CD4-positive, alpha-beta memory T cell (primary cell): ENCODE measurements around the gene PWWP2B. TPM values are rescaled to one million over a fixed set of nuclear protein-coding genes. Genes with fewer than 3 reads are reported as not detected.
"Not testable (repeated sequence)": the region's sequence is repeated elsewhere in the genome, so short reads cannot be mapped to it uniquely, and the experiment has no call there.

ENCODE experiments used
- CTCF ChIA-PET: fragments of 350-600 bp; sonication (Branson Sonifier 250); formaldehyde crosslinking; loops from one replicate; lab custom pipeline; 2021; ENCODE audit warnings: inconsistent platforms; ENCODE audit not compliant: partially characterized antibody; lab: Charles Lee
- POLR2A ChIA-PET: fragments of 350-600 bp; sonication (Branson Sonifier 250); formaldehyde crosslinking; loops from one replicate; lab custom pipeline; 2021; ENCODE audit not compliant: partially characterized antibody; lab: Charles Lee
- DNase-seq, 5 donors: peaks; one replicate each; pipeline versions ENCODE4 v3.0.0 to v3.0.0-alpha.2; 2020 to 2022; ENCODE audit warnings: mixed read lengths in 1 of 5
- H3K27ac ChIP-seq: one replicate; pipeline ENCODE4 v1.7.0; 2013; ENCODE audit warnings: low read depth, low read length
- H3K27me3 ChIP-seq: 2 replicates; pipeline ENCODE4 v1.7.0; 2013; ENCODE audit warnings: mild to moderate bottlenecking, low read length, moderate library complexity; ENCODE audit not compliant: insufficient read depth
- H3K36me3 ChIP-seq: 2 replicates; pipeline ENCODE4 v1.7.0; 2013; ENCODE audit warnings: mild to moderate bottlenecking, low read length, moderate library complexity; ENCODE audit not compliant: insufficient read depth
- H3K4me1 ChIP-seq: 2 replicates; pipeline ENCODE4 v1.7.0; 2013; ENCODE audit warnings: mild to moderate bottlenecking, low read length, moderate library complexity; ENCODE audit not compliant: insufficient read depth
- H3K4me3 ChIP-seq, 2 donors: one replicate each; pipeline ENCODE4 v1.7.0; 2013; ENCODE audit warnings: low read length in 2 of 2, mild to moderate bottlenecking in 1 of 2
- H3K9me3 ChIP-seq, 2 donors: one replicate each; pipeline ENCODE4 v1.7.0; 2013; ENCODE audit warnings: low read length in 2 of 2, control low read depth in 1 of 2; ENCODE audit not compliant: control insufficient read depth in 1 of 2
- H3K27ac Mint-ChIP-seq, 7 donors: one replicate each; pipeline ENCODE4 v1.8.0; 2020 to 2021; ENCODE audit warnings: mixed read lengths in 7 of 7, mild to moderate bottlenecking in 6 of 7, inconsistent platforms in 3 of 7, moderate library complexity in 3 of 7
- H3K27me3 Mint-ChIP-seq, 2 donors: one replicate each; pipeline ENCODE4 v1.8.0; 2020 to 2021; ENCODE audit warnings: mixed read lengths in 2 of 2
- H3K36me3 Mint-ChIP-seq, 2 donors: one replicate each; pipeline ENCODE4 v1.8.0; 2020 to 2021; ENCODE audit warnings: mixed read lengths in 2 of 2, inconsistent platforms in 1 of 2, mild to moderate bottlenecking in 1 of 2
- H3K4me1 Mint-ChIP-seq, 4 donors: one replicate each; pipeline ENCODE4 v1.8.0; 2020 to 2021; ENCODE audit warnings: mixed read lengths in 4 of 4, mild to moderate bottlenecking in 1 of 4
- H3K4me3 Mint-ChIP-seq, 8 donors: one replicate each; pipeline ENCODE4 v1.8.0; 2020 to 2021; ENCODE audit warnings: mixed read lengths in 8 of 8, mild to moderate bottlenecking in 7 of 8, moderate library complexity in 6 of 8, inconsistent platforms in 3 of 8
- H3K9me3 Mint-ChIP-seq, 8 donors: one replicate each; pipeline ENCODE4 v1.8.0; 2020 to 2021; ENCODE audit warnings: mixed read lengths in 8 of 8, mild to moderate bottlenecking in 5 of 8, inconsistent platforms in 3 of 8, moderate library complexity in 1 of 8
- intact Hi-C: fragments of 100-400 bp; cut with micrococcal nuclease; formaldehyde crosslinking; loops from one replicate; pipeline ENCODE4 v1.15.1; 2023
- polyA plus RNA-seq, 2 donors: library from polyadenylated mRNA; unstranded; fragments of 300-500 nt; fragmentation: Illumina TruSeq; gene quantifications; one replicate each; pipeline ENCODE4 v1.2.3, GENCODE V29; 2021
- total RNA-seq, 2 experiments: library from RNA; stranded (reverse); gene quantifications; one replicate each; pipeline ENCODE4 v1.2.3, GENCODE V29; 2021

The PWWP2B gene
- total and polyA plus RNA-seq, 4 experiments from 2014 or later: 0.92 to 9.9 (median 6.3) TPM

DNA sequence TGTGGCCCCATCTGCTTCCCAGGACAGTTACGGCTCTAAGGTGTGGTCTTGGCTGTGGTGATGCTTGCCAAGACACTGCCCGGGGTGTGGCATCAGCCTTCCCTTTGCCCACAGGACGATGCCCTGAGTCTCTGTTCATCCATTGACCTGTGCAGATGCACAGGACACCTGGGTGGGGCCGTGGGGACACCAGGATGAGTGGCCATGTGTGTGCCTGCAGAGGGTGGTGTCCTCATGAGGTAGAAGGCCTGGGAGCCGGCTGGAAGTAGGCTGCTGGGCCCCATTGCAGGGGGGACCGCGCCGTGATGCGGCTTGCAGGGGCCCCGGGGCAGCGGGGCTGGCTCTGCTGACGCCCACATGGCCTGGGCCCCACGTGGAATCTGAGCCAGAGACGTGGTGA lies 22.4 kb upstream of the PWWP2B start:
- H3K27ac Mint-ChIP-seq: no peak overlapping the region
- H3K9me3 Mint-ChIP-seq: no peaks in the 10 kb centered on the region
- H3K9me3 ChIP-seq: no peaks in the 10 kb centered on the region
- intact Hi-C loops: no loop called here
- no peaks in the 10 kb centered on the region for H3K27me3 Mint-ChIP-seq
- no peak overlapping the region for H3K4me3 Mint-ChIP-seq
- no peaks in the 10 kb centered on the region for H3K36me3 ChIP-seq
- no peak overlapping the region for H3K4me3 ChIP-seq
- H3K27ac ChIP-seq: no peak overlapping the region
- no peak for DNase-seq
- ChIA-PET CTCF (no interaction called here), POLR2A (no interaction called here)
- H3K27me3 ChIP-seq: no peaks in the 10 kb centered on the region
- H3K4me1 Mint-ChIP-seq: peaks cover 2 to 5% (median 5%) of the 10 kb centered on the region in 4 donors
- no peaks in the 10 kb centered on the region for H3K4me1 ChIP-seq
- H3K36me3 Mint-ChIP-seq: no peaks in the 10 kb centered on the region

DNA sequence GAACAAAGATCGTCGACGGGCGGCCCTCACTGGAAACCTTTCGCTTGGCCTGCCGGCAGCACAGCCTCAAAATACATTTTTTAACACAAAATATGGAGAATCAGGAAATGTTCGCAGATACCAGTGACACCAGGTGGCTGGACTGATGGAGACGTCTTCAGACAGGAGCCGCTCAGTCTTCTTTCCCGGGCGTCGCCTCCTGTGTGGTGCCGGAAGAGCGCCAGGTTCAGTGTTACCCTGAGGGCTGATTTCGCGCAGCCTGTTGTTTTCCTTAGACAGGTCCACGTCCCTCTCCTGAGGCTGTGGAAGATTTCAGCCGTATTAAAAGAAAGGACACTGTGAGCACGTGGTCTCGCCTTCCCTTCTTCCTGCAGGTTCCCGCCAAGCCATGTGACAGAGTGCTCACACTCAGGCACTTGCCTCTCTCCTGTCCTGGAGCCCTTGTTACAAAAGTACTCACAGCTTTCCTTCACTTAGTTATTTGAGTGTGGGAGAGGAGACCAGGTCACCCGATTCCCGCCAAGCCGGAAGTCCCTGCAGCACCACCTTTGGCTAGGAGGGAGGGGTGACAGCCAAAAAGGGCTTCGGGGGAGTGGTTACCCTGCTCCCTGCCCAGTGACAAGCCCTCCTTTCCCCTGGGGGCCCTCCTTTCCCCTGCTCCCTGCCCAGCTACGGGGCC lies 21.7 kb upstream of the PWWP2B start:
- CTCF ChIA-PET: no interaction called here
- Mint-ChIP-seq H3K36me3 (no peaks in the 10 kb centered on the region), H3K4me3 (no peak overlapping the region), H3K9me3 (no peaks in the 10 kb centered on the region), H3K27ac (peak overlapping the region in 1 of 7 donors; percentile 4), H3K4me1 (peaks cover 2 to 5% (median 5%) of the 10 kb centered on the region in 4 donors), H3K27me3 (no peaks in the 10 kb centered on the region)
- intact Hi-C loops: no loop called here
- Histone ChIP-seq H3K4me1 (no peaks in the 10 kb centered on the region), H3K36me3 (no peaks in the 10 kb centered on the region), H3K9me3 (no peaks in the 10 kb centered on the region), H3K27ac (no peak overlapping the region), H3K4me3 (no peak overlapping the region), H3K27me3 (no peaks in the 10 kb centered on the region)
- DNase-seq: no peak
- POLR2A ChIA-PET: no interaction called here

- no peak for DNase-seq
- Mint-ChIP-seq H3K36me3 (no peaks in the 10 kb centered on the region), H3K9me3 (no peaks in the 10 kb centered on the region), H3K27ac (no peak overlapping the region), H3K4me1 (peaks cover 2 to 5% (median 5%) of the 10 kb centered on the region in 4 donors), H3K27me3 (no peaks in the 10 kb centered on the region), H3K4me3 (no peak overlapping the region)
- no peaks in the 10 kb centered on the region for H3K4me1 ChIP-seq
- no peaks in the 10 kb centered on the region for H3K36me3 ChIP-seq
- H3K27me3 ChIP-seq: no peaks in the 10 kb centered on the region
- no peak overlapping the region for H3K27ac ChIP-seq
- ChIA-PET CTCF (no interaction called here), POLR2A (no interaction called here)
- no peak overlapping the region for H3K4me3 ChIP-seq
- no peaks in the 10 kb centered on the region for H3K9me3 ChIP-seq
- intact Hi-C loops: no loop called here
Observed at GRCh38 chr10:132375795-132376297, 21.2 kb upstream of the PWWP2B start.

DNA sequence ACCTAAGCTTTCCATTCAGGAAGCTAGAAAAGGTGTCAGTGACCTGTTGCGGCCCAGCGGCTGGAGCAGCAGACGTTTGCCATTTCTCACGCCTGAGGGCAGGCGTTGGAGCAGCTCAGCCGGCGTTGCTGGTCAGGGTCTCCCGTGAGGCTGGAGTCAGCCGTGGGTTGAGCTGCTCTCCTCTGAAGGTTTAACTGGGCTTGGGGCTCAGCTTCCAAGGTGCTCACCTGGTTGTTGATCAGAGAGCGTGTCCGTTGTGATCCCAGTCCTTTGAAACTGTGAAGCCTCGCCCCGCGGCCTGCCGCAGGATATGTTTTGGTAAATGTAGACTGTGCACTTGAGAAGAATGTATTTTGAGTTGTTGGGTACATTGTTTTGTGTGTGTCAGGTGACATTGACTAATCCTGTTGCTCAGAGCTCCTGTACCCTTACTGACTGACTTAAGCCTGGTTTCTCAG lies 20.6 kb upstream of the PWWP2B start:
- Mint-ChIP-seq H3K9me3 (no peaks in the 10 kb centered on the region), H3K4me3 (no peak overlapping the region), H3K4me1 (peaks cover 3 to 6% (median 5%) of the 10 kb centered on the region in 4 donors), H3K27me3 (no peaks in the 10 kb centered on the region), H3K27ac (no peak overlapping the region), H3K36me3 (no peaks in the 10 kb centered on the region)
- CTCF ChIA-PET: no interaction called here
- Histone ChIP-seq H3K9me3 (no peaks in the 10 kb centered on the region), H3K4me3 (no peak overlapping the region), H3K27ac (no peak overlapping the region), H3K4me1 (peaks cover 2% of the 10 kb centered on the region), H3K27me3 (no peaks in the 10 kb centered on the region), H3K36me3 (no peaks in the 10 kb centered on the region)
- DNase-seq: no peak
- POLR2A ChIA-PET: no interaction called here
- intact Hi-C loops: no loop called here

DNA sequence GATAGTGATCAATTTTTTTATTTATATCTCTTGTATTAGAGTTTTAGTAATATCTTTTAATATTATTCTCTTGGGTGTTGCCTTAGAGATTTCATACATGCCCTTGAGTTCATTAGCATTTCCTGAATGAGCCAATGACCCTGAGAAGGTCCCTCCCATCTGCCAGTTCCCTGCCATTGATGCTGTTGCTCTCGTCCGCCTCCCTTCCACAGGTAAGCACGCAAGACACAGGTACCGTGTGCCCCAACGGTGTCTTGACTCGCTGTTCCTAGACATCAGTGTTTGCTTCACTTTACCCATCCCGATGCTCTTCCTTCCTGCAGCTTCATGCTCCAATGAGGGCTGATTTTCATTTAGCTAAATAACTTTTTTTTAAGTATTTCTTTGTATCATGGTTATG lies 19.7 kb upstream of the PWWP2B start:
- H3K36me3 Mint-ChIP-seq: no peaks in the 10 kb centered on the region
- H3K36me3 ChIP-seq: no peaks in the 10 kb centered on the region
- no peak for DNase-seq
- H3K4me1 ChIP-seq: peaks cover 6% of the 10 kb centered on the region
- no peaks in the 10 kb centered on the region for H3K27me3 ChIP-seq
- peak overlapping the region in 1 of 7 donors; percentile 60 for H3K27ac Mint-ChIP-seq
- H3K27me3 Mint-ChIP-seq: no peaks in the 10 kb centered on the region
- H3K9me3 ChIP-seq: no peaks in the 10 kb centered on the region
- peaks cover 3 to 11% (median 7%) of the 10 kb centered on the region in 4 donors for H3K4me1 Mint-ChIP-seq
- ChIA-PET CTCF (no interaction called here), POLR2A (no interaction called here)
- H3K9me3 Mint-ChIP-seq: no peaks in the 10 kb centered on the region
- no peak overlapping the region for H3K4me3 ChIP-seq
- H3K27ac ChIP-seq: no peak overlapping the region
- H3K4me3 Mint-ChIP-seq: no peak overlapping the region
- intact Hi-C loops: no loop called here

DNA sequence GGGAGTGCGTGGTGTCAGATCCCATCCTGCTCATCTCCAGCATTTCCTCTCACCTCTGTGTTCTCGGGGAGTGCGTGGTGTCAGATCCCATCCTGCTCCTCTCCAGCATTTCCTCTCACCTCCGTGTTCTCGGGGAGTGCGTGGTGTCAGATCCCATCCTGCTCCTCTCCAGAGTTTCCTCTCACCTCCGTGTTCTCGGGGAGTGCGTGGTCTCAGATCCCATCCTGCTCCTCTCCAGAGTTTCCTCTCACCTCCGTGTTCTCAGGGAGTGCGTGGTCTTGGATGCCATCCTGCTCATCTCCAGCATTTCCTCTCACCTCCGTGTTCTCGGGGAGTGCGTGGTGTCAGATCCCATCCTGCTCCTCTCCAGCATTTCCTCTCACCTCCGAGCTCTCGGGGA lies 18.0 kb upstream of the PWWP2B start:
- H3K36me3 ChIP-seq, DNase-seq, H3K4me3 ChIP-seq, H3K27me3 Mint-ChIP-seq, H3K36me3 Mint-ChIP-seq, H3K4me1 ChIP-seq, POLR2A ChIA-PET, H3K27me3 ChIP-seq, CTCF ChIA-PET, H3K9me3 ChIP-seq, intact Hi-C loops, H3K4me3 Mint-ChIP-seq, H3K9me3 Mint-ChIP-seq, H3K27ac ChIP-seq: not testable (repeated sequence)
- peak overlapping the region in 1 of 7 donors; percentile 61 for H3K27ac Mint-ChIP-seq
- peaks cover 5 to 18% (median 9%) of the 10 kb centered on the region in 4 donors for H3K4me1 Mint-ChIP-seq

- H3K27ac Mint-ChIP-seq, DNase-seq: not testable (repeated sequence)
- POLR2A ChIA-PET: interaction anchor here (1.4 kb wide), 1 partner anchor 16 kb away, joined by 3 read pairs; the partner anchor contains the start of gene PWWP2B
Observed at GRCh38 chr10:132380986-132381385, 16.0 kb upstream of the PWWP2B start.

More at GRCh38 chr10:132380986-132381385, 16.0 kb upstream of the PWWP2B start:
- H3K36me3 ChIP-seq, H3K27ac ChIP-seq, H3K4me3 Mint-ChIP-seq, H3K4me3 ChIP-seq, H3K9me3 ChIP-seq, H3K9me3 Mint-ChIP-seq, H3K36me3 Mint-ChIP-seq, H3K4me1 ChIP-seq, H3K27me3 ChIP-seq, H3K27me3 Mint-ChIP-seq, intact Hi-C loops: not testable (repeated sequence)
- CTCF ChIA-PET: interaction anchor here (0.7 to 1.7 kb wide), 6 partner anchors 18 to 158 kb away, joined by 3 to 6 read pairs (median 4); no protein-coding TSS in a partner anchor
- peaks cover 5 to 18% (median 12%) of the 10 kb centered on the region in 4 donors for H3K4me1 Mint-ChIP-seq
